ENCODE measurements around the gene INCA1. TPM values are rescaled to one million over a fixed set of nuclear protein-coding genes. Genes with fewer than 3 reads are reported as not detected.

Gene INCA1
- total and polyA plus RNA-seq, 4 donors, result 0.50 to 7.9 (median 4.6) TPM

DNA sequence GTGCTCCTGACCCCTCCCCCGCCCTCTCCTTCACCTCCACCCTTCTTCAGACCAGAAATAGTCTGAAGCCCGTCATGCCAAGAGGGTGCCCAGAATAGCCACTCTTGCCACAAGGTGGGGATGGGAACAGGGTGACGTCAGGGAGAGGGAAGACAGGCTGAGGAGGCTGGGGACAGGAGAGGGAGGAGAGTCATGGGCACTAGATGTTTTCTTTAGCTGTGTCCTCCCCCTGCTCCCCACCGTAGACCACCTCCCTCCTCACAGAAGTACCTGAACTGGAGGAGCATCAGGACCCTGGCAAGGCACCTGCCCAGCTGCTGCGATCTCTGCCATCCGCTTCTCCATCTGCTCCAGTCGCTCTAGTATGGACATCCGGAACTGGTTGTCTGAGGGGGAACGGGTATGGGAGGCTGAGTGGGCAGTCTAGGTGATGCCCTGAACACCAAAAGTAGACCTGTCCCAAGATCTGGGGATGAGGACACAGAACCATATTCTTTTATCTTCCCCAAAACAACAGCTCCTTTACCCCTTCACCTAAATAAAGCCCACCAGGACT, 23.1 kb downstream of the INCA1 start:
- no peaks in the 10 kb centered on the region for H3K27me3 ChIP-seq (ENCODE audit: control insufficient read depth, insufficient read depth, low read length)
- 88% methylated on average over 3 of the region's 9 CpGs for WGBS (ENCODE audit: insufficient coverage)
- H3K4me1 ChIP-seq (ENCODE audit: control insufficient read depth, insufficient read depth, low read length), result peaks cover 12% of the 10 kb centered on the region
- DNase-seq (ENCODE audit: low read depth in 4 of 6, low spot score in 6 of 6), result no peak
- no peak overlapping the region for H3K4me3 ChIP-seq (ENCODE audit: low read depth, low read length)
- no peaks in the 10 kb centered on the region for H3K9me3 ChIP-seq (ENCODE audit: control insufficient read depth, insufficient read depth, low read length)
- peaks cover 86% of the 10 kb centered on the region for H3K36me3 ChIP-seq (ENCODE audit: control insufficient read depth, insufficient read depth, low read length)
- no peak overlapping the region for H3K27ac ChIP-seq (ENCODE audit: low read depth, low read length)

DNA sequence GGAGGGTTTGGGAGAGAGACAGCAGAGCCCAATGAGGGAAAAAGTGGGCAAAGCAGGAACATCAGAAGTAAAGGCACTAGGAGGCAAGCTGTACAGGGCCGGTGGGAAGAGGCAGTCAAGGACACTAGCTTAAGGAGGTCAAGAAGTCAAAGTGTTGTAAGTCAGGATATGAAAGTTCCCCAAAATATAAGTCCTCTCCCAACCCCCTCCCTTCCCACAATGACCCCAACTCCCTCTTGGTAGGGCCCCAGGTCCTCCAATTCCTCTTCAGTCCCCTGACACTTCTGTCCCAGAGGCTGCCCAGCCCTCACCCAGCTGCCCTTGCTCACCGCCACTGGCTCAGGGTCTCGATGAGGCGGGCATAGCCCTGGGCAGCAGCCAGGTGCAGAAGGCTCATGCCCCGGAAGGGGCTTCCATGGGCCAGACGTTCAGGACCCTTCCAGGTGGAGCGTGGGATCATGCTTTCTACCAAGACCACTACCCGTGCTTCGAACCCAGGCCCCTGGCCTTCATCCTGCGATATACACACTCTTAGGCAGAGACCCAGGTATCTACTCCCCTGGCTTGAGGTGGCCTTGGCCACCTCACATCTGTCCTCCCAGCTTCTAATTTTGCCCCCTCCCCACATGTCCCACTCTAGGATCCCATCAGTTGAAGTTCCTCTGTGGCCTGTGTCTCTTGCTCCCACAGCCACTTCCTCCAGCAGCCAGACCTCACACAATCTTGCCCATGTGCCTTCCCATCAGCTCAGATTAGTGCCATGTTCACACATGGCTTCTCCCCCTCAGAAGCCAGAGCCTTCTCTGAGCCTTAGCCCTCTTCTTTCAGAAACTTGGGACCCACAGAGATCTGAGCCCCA, 23.8 kb downstream of the INCA1 start:
- H3K36me3 ChIP-seq (ENCODE audit: control insufficient read depth, insufficient read depth, low read length), result peaks cover 87% of the 10 kb centered on the region
- no peak overlapping the region for H3K4me3 ChIP-seq (ENCODE audit: low read depth, low read length)
- H3K9me3 ChIP-seq (ENCODE audit: control insufficient read depth, insufficient read depth, low read length), result no peaks in the 10 kb centered on the region
- H3K27ac ChIP-seq (ENCODE audit: low read depth, low read length), result no peak overlapping the region
- no peaks in the 10 kb centered on the region for H3K27me3 ChIP-seq (ENCODE audit: control insufficient read depth, insufficient read depth, low read length)
- peaks cover 19% of the 10 kb centered on the region for H3K4me1 ChIP-seq (ENCODE audit: control insufficient read depth, insufficient read depth, low read length)
- no peak for DNase-seq (ENCODE audit: low read depth in 4 of 6, low spot score in 6 of 6)
- 93% methylated on average over 9 of the region's 10 CpGs for WGBS (ENCODE audit: insufficient coverage)

GRCh38 chr17:4972752-4973151, 24.6 kb downstream of the INCA1 start:
- DNase-seq (ENCODE audit: low read depth in 4 of 6, low spot score in 6 of 6), result no peak
- no peak overlapping the region for H3K27ac ChIP-seq (ENCODE audit: low read depth, low read length)
- H3K4me3 ChIP-seq (ENCODE audit: low read depth, low read length), result no peak overlapping the region
- WGBS (ENCODE audit: insufficient coverage), result 66% methylated on average over 12 of the region's 12 CpGs
- peaks cover 82% of the 10 kb centered on the region for H3K36me3 ChIP-seq (ENCODE audit: control insufficient read depth, insufficient read depth, low read length)
- H3K9me3 ChIP-seq (ENCODE audit: control insufficient read depth, insufficient read depth, low read length), result no peaks in the 10 kb centered on the region
- H3K27me3 ChIP-seq (ENCODE audit: control insufficient read depth, insufficient read depth, low read length), result no peaks in the 10 kb centered on the region
- peaks cover 26% of the 10 kb centered on the region for H3K4me1 ChIP-seq (ENCODE audit: control insufficient read depth, insufficient read depth, low read length)

GRCh38 chr17:4972322-4972721, 25.0 kb downstream of the INCA1 start:
- DNase-seq (ENCODE audit: low read depth in 4 of 6, low spot score in 6 of 6), result no peak
- Histone ChIP-seq H3K27ac (ENCODE audit: low read depth, low read length) (no peak overlapping the region), H3K9me3 (ENCODE audit: control insufficient read depth, insufficient read depth, low read length) (no peaks in the 10 kb centered on the region), H3K4me1 (ENCODE audit: control insufficient read depth, insufficient read depth, low read length) (peaks cover 26% of the 10 kb centered on the region), H3K27me3 (ENCODE audit: control insufficient read depth, insufficient read depth, low read length) (no peaks in the 10 kb centered on the region), H3K36me3 (ENCODE audit: control insufficient read depth, insufficient read depth, low read length) (peaks cover 79% of the 10 kb centered on the region), H3K4me3 (ENCODE audit: low read depth, low read length) (no peak overlapping the region)
- no CpG with 5 or more reads among the region's 12 CpGs for WGBS (ENCODE audit: insufficient coverage)

- H3K27ac ChIP-seq (ENCODE audit: low read depth, low read length), result no peak overlapping the region
- no peak overlapping the region for H3K4me3 ChIP-seq (ENCODE audit: low read depth, low read length)
- H3K4me1 ChIP-seq (ENCODE audit: control insufficient read depth, insufficient read depth, low read length), result peaks cover 27% of the 10 kb centered on the region
- no peaks in the 10 kb centered on the region for H3K27me3 ChIP-seq (ENCODE audit: control insufficient read depth, insufficient read depth, low read length)
- H3K36me3 ChIP-seq (ENCODE audit: control insufficient read depth, insufficient read depth, low read length), result peaks cover 74% of the 10 kb centered on the region
- DNase-seq (ENCODE audit: low read depth in 4 of 6, low spot score in 6 of 6), result no peak
- no peaks in the 10 kb centered on the region for H3K9me3 ChIP-seq (ENCODE audit: control insufficient read depth, insufficient read depth, low read length)
- 94% methylated on average over 4 of the region's 6 CpGs for WGBS (ENCODE audit: insufficient coverage)
Observed at GRCh38 chr17:4971826-4972225, 25.5 kb downstream of the INCA1 start.

DNA sequence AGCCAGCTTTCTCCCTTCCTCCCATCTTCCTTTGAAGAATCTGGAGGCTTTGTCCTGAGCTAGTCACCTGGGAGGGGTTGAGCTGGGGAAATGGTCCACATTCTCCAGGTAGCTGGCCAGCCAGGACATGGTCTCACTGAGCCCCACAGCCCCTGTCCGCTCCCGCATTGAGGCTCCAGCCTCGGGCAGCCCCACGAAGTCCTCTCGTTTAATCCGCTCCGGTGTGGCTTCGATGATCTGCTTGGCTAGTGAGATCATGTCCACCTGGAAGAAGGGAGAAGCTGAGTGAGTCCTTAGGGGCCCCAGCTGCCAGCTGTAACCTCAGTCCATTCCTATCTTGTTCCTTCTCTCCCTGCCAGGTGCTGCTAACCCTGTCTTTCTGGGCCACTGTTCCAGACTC, 27.0 kb downstream of the INCA1 start:
- H3K36me3 ChIP-seq (ENCODE audit: control insufficient read depth, insufficient read depth, low read length), result peaks cover 68% of the 10 kb centered on the region
- WGBS (ENCODE audit: insufficient coverage), result 100% methylated on average over 1 of the region's 8 CpGs
- no peak overlapping the region for H3K4me3 ChIP-seq (ENCODE audit: low read depth, low read length)
- DNase-seq (ENCODE audit: low read depth in 4 of 6, low spot score in 6 of 6), result no peak
- peaks cover 37% of the 10 kb centered on the region for H3K4me1 ChIP-seq (ENCODE audit: control insufficient read depth, insufficient read depth, low read length)
- H3K27ac ChIP-seq (ENCODE audit: low read depth, low read length), result no peak overlapping the region
- H3K27me3 ChIP-seq (ENCODE audit: control insufficient read depth, insufficient read depth, low read length), result no peaks in the 10 kb centered on the region
- no peaks in the 10 kb centered on the region for H3K9me3 ChIP-seq (ENCODE audit: control insufficient read depth, insufficient read depth, low read length)

- Histone ChIP-seq H3K9me3 (ENCODE audit: control insufficient read depth, insufficient read depth, low read length) (no peaks in the 10 kb centered on the region), H3K4me1 (ENCODE audit: control insufficient read depth, insufficient read depth, low read length) (peaks cover 37% of the 10 kb centered on the region), H3K27ac (ENCODE audit: low read depth, low read length) (peak overlapping the region; percentile 100), H3K36me3 (ENCODE audit: control insufficient read depth, insufficient read depth, low read length) (peaks cover 66% of the 10 kb centered on the region), H3K27me3 (ENCODE audit: control insufficient read depth, insufficient read depth, low read length) (no peaks in the 10 kb centered on the region), H3K4me3 (ENCODE audit: low read depth, low read length) (peak overlapping the region; percentile 97)
- no peak for DNase-seq (ENCODE audit: low read depth in 4 of 6, low spot score in 6 of 6)
- 89% methylated on average over 14 of the region's 16 CpGs for WGBS (ENCODE audit: insufficient coverage)
Observed at GRCh38 chr17:4969551-4970173, 27.7 kb downstream of the INCA1 start.

DNA sequence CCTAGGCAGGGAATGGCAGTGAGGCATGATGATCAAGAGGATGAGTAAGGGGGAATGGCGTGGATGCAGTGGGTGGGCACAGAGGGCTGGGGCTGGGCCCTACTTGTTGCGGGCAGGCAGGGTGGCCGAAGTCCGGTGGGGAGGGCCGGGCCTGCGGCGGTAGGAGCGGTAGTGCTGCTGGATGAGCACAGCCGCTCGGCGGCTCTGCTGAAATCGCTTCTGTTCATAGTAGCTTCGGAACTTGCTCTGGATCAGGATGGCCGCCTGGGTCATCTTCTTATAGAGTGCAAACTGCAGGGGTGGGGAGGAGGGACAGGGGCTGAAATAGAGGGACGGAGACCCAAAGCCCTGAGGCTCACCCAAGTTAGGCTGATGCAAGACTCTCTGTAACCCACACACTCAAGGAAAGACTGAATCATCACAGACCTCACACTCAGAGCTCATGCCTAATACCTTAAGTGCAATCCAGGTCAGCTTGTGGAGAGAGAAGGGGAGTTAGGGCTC, 28.2 kb downstream of the INCA1 start:
- peak overlapping the region; percentile 100 for H3K27ac ChIP-seq (ENCODE audit: low read depth, low read length)
- peaks cover 37% of the 10 kb centered on the region for H3K4me1 ChIP-seq (ENCODE audit: control insufficient read depth, insufficient read depth, low read length)
- H3K36me3 ChIP-seq (ENCODE audit: control insufficient read depth, insufficient read depth, low read length), result peaks cover 65% of the 10 kb centered on the region
- no peaks in the 10 kb centered on the region for H3K27me3 ChIP-seq (ENCODE audit: control insufficient read depth, insufficient read depth, low read length)
- peak overlapping the region; percentile 97 for H3K4me3 ChIP-seq (ENCODE audit: low read depth, low read length)
- DNase-seq (ENCODE audit: low read depth in 4 of 6, low spot score in 6 of 6), result peak in 1 of 6 donors; percentile 24
- H3K9me3 ChIP-seq (ENCODE audit: control insufficient read depth, insufficient read depth, low read length), result no peaks in the 10 kb centered on the region
- WGBS (ENCODE audit: insufficient coverage), result 39% methylated on average over 14 of the region's 15 CpGs

DNA sequence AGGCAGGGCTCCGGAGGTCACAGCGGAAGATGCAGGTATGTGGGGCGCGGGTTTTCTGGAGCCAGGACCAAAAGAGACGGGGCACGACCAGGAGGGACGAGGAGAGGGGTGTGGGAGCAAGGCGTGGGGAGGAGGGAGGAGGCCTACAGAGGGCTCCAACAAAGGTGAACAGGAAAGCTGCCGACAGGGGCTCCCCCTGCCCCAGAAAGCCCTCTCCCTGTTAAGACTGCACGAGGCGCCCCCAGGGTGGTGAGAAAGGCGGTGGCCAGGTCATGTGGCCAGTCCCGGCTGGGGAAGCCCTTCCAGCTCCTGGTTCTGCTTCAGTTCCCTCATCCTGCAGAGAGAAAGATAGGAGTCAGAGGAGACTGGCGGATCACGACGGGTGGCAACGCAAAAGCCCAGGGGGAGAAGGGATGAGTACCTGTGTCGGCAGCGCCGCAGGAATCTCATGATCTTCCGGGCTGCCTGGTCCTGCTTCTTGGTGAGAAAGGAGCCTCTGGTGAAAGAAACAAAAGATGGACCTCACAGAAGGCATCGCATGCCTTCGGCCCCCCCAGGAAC, 28.8 kb downstream of the INCA1 start:
- Histone ChIP-seq H3K36me3 (ENCODE audit: control insufficient read depth, insufficient read depth, low read length) (peaks cover 59% of the 10 kb centered on the region), H3K4me3 (ENCODE audit: low read depth, low read length) (peak overlapping the region; percentile 97), H3K9me3 (ENCODE audit: control insufficient read depth, insufficient read depth, low read length) (no peaks in the 10 kb centered on the region), H3K27me3 (ENCODE audit: control insufficient read depth, insufficient read depth, low read length) (no peaks in the 10 kb centered on the region), H3K4me1 (ENCODE audit: control insufficient read depth, insufficient read depth, low read length) (peaks cover 37% of the 10 kb centered on the region), H3K27ac (ENCODE audit: low read depth, low read length) (peak overlapping the region; percentile 100)
- DNase-seq (ENCODE audit: low read depth in 4 of 6, low spot score in 6 of 6), result peak in 2 of 6 donors; percentile 46 to 69
- WGBS (ENCODE audit: insufficient coverage), result 7% methylated on average over 21 of the region's 23 CpGs

Measured in spinal cord (tissue), 10 donors.